ENCODE results near the gene DHX58.

DHX58 gene

DNA sequence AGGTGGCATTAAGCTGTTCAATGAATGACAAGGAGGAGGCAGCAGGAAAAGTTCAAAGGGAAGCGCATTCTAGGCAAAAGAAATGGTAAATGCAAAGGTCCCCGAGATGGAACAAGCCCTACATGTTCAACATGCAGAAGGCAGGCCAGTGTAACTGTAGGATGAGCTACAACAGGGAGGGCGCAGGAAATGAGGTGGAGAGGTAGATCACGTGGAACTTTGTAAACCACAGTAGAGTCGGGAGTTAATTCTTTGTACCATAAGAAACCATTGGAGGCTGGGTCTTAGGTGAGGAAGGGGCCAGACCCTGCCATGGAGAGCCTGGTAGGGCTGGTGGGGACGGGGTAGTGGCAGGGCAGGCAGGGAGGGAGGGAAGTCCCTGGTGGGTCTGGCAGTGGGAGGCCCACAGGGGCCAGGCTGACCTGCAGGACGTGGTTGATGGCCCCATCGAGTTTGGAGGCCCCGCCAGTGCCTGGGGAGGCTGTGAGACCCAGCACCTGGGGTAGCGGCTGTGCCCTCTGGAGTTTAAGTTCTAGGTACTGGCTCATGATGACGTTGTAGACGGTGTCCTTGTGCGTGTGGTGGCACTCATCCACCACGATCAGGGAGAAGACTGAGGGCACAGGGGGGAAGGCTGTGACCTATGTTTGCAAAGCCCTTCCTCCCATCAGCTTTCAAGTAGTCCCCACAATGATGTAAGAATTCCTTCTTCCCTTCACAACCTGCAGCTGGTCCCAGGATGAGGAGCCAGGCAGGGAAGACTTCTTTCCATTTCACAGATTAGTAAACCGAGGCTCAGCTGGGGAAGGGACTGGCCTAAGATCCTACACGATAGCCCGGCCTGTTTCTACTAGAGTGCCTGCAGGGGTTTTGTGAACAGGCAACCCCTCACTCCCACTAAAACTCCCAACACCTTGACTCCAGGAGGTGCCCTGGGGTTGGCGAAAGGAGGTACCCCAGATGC, 1.9 kb downstream of the DHX58 start:
- DNase-seq (ENCODE audit: low spot score): no peak

- no peak for DNase-seq (ENCODE audit: low spot score)
Measured at GRCh38 chr17:42109086-42109485, 3.4 kb downstream of the DHX58 start.

- peak; percentile 66 for DNase-seq (ENCODE audit: low spot score)
Measured at GRCh38 chr17:42107597-42108576, 4.6 kb downstream of the DHX58 start.

- no peak for DNase-seq (ENCODE audit: low spot score)
Measured at GRCh38 chr17:42107124-42107523, 5.4 kb downstream of the DHX58 start.

DNA sequence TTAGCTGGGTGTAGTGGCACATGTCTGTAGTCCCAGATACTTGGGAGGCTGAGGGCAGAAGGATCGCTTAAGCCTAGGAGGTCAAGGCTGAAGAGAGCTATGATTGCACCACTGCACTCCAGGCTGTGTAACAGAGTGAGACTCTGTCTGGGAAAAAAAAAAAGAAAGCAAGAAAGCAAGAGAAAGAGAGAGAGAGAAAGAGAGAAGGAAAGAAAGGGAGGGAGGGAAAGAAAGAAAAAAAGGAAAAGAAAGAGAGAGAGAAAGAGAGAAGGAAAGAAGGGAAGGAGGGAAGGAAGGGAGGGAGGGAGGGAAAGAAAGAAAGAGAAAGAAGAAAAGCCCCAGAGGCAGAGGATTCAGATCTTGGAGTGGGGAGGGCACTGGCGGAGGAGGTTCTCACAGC, 6.5 kb downstream of the DHX58 start:
- no peak for DNase-seq (ENCODE audit: low spot score)

GRCh38 chr17:42104264-42104663, 8.2 kb downstream of the DHX58 start:
- no peak for DNase-seq (ENCODE audit: low spot score)

DNA sequence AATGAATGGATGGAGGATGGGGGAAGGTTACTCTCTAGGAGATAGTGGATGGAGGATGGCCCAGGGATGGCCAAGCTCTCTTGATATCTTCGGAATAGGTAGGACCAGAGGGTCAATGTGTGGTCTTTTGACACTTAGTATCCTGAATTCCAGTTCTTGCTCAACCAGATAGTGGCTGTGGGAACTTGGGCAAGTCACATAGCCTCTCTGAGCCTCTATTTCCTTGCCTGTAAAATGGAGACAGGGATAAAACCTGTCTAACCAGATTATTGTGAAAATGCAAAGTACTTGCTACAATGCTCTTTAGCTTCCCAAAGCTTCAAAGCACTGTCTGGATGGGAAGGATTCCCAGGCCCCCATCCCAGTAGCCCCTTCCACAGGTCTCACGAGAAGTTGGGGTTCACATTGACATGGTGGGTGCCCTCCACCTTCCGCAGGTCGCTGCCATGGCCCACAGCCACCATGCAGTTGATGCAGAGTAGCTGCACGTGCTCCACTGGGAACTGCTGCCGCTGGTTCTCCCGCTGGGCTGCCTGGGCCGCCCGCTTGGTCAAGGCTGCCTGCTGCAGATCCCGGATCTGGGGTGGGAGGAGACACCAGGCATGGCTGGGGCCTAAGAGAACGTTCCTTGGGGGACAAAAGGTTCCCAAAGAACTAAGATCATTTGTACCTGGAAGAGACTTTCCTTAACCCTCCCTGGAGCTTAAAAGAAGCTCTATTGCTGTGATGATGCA, 9.1 kb downstream of the DHX58 start:
- no peak for DNase-seq (ENCODE audit: low spot score)

DNA sequence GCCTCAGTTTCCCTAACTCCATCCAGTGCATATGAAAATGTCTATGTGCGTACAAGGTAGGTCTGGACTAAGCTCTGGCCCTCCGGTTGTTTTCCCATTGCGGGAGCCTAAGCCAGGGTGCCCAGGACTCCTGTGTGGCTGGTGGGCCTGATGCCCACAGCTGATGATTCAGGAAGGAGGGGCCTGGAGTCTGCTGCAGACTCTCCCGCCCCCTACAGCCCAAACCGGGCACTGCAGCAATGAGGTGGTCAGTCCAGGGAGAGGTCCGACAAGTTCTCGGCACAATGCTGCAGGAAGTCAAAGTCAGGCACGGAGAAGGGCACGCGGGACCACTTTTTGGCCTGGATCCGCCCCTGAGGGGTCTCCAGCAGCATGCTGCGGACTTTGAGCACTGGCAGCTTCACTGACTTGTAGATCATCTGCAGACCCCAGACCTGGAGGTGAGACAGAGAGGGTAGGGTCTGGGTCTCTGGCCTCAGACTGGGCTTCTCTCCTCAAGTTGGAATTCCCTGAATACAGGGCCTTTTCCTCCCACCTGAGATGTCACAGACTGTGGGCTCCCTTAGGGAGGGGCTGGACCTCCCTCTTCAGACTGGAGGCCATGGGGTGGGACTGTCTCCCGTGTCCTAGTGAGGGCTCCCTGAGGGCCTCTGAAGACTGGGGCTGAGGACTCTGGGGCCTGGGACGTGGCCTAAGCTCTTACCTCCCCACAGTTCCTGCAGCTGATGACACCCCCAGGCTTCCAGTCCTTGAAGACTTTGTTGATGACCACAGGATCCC, 10.8 kb downstream of the DHX58 start:
- peak; percentile 42 for DNase-seq (ENCODE audit: low spot score)

DNA sequence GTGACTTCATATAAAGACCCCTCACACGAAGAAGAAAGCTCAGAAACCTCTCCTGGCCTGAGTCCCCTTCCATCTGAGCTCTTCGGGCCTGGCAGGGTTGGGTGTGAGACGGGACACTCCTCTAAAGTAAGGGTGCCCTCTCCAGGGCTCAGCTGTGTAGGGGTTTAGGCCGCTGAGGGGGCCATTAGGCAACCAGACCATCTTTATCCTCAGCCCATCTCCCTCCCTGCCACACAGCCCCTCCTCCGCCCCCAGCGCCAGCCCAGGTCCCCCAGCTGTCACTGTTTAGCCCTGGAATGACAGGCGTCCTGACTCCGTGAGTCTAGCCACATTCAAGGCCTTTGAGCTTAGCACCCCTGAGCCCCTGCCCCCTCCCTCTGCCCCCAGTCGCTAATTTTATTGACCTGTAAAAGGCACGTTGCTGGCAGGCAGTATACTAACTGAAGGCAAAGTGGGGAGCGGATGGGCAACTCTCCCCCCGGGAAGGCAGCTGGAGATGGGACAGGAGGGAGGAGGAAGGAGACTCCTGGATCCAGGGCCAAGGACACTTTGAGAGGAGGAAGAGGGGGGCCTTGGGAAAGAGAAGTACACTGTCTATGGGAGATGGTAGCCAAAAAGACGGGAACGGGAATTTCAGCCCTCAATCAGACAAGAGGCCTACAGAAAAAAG, 13.6 kb downstream of the DHX58 start:
- DNase-seq (ENCODE audit: low spot score): no peak

DNA sequence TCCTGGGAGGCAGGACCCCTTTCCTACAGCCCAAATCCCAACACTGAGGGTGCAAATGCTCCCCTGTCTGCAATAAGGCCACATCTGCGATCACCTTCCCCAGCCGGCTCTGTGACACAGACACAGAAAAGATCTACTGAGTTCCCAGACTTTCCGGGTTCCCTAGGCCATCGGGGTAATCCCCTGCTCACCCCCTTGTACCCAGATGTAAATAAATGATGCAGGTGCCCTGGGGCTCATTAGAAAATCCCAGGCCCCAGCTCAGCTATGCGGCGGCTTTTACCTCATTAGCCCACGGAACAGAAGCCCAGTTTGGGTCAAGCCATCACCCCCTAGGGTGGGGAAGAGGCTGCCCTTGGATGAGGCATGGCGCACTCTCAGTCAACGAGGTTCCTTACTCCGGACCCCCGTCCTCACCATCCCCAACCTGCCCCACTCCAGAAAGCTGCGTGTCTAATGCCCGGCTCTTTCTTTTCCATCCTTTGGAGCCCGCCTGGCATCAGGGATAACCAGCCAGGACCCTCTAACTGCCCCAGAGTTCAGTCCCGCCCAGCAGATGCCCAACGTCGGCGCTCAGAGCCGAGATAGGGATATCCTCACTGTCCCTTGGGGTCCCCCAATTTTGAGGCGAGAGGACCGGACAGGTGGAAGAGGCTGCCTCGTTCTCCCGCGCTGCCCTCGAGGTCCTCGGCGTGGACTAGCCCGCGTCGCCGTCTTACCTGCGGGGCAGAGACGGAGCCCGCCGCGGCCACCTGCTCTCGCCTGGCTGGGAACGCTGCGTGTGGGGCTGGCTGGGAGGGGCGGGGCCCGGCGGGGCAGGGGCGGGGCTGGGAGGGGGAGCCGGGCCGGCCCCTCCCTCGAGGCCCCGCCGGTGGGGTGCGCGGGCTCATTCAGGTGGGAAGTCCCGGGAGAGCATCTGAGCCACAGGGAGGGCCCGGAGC, 14.6 kb downstream of the DHX58 start, which contains the start of gene ZNF385C:
Gene ZNF385C (minus strand): TSS at position 783 of the 941 bp plus-strand sequence. CDS start 35,417 bp downstream, outside the sequence.
- DNase-seq (ENCODE audit: low spot score): no peak

DNA sequence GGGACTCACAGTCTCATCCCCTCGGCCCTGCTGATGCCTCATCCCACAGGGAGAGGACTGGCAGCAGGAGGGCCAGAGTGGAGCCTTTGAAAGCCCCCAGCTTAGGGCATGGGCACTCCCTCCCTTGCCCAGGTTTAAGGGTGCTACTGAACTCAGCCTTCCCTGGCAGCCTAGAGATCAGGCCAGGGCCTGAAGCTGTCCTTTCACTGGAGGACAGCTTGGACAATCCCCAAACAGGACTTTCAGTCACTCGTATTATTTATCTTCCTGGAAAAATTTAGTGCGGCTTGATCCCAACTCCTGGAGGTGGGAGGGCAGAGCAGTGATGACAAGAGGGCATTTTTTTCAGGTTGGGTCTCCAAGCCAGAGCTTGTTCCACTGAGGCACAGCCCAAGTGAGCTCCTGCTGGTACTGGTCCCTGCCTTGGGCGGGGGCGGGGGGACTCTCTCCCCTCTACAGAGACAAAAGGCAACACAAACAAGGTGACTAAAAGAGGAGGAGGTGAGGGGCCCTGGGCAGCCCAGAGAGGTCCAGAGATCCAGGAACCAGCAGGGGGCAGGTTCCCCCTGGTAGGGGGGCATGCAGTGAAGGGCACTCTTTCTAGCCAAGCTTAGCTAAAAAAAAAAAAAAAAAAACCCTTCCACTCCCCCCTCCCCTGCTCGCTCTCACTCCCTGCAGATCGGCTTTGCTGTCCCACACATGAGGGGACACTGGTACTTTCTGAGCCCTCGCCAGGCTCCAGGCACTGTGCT, 16.0 kb downstream of the DHX58 start:
- DNase-seq (ENCODE audit: low spot score): no peak

GRCh38 chr17:42094375-42095069, 18.0 kb downstream of the DHX58 start:
- DNase-seq (ENCODE audit: low spot score): no peak

DNA sequence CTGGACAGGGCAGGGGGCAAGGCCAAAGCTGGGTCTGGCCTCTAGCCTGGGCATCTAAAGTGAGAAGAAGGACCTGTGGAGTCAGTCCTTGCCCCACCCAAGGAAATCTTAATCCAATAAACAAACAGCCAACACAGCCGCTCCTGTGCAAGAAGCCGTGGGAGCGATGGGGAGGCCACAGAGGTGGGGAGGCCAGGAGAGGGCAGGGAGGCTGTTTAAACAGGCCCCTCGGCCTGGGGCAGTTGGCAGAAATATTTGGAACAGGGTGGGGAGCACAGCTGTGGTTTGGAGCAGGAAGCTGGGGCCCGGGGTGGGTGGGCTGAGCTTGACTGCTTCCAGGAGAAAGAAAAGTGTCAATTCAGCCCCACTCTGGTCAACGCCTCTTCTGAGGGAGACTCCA, 19.6 kb downstream of the DHX58 start:
- no peak for DNase-seq (ENCODE audit: low spot score)

DNA sequence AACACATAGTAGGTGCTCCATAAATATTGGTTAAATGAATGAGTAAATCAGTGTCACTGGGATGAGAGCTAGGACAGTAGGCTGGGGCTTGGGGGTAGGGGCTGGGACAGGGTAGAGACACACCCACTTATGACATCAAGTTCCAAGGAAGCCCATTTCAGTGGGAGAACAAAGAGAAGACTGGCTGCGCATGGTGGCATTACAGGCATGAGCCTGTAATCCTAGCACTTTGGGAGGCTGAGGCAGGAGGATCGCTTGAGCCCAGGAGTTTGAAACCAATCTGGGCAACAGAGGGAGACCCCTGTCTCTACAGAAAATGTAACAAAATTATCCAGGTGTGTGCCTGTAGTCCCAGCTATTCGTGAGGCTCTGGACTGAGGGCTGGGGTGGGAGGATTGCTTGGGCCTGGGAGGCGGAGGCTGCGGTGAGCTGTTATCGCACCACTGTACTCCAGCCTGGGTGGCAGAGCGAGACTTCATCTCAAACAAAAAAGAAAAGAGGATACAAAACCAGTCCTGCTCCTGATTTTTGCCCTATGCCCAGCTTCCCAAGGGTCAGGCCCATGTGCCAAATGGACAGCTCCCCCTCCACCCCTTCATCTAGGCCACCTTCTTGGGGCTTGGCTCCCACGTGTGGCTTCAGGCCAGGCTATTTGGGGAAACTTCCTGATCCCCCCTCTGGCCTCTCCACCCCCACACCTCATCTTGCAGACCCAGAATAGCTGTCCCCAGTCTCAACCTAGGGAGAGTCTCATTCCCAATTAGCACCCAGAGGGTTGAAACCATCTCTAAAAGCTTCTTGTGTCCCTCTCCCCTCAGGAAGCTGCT, 21.3 kb downstream of the DHX58 start:
- no peak for DNase-seq (ENCODE audit: low spot score)

DNA sequence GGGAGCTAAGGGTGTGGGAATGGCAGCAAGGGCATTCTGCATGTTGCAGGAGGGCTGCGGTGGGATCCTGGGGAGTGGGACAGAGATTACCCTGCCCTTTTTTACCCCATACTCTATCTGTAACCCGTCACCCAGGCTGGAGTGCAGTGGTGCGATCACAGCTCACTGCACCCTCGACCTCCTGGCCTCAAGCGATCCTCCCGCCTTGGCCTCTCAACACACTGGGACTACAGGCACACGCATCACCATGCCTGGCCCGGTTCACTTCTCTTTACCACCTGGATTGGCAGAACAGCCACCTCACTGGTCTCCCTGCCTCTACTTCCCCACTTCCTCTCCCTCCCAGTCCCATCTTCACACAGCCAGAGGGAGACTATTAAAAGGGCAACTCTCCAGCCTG, 23.8 kb downstream of the DHX58 start:
- DNase-seq (ENCODE audit: low spot score): no peak

DNA sequence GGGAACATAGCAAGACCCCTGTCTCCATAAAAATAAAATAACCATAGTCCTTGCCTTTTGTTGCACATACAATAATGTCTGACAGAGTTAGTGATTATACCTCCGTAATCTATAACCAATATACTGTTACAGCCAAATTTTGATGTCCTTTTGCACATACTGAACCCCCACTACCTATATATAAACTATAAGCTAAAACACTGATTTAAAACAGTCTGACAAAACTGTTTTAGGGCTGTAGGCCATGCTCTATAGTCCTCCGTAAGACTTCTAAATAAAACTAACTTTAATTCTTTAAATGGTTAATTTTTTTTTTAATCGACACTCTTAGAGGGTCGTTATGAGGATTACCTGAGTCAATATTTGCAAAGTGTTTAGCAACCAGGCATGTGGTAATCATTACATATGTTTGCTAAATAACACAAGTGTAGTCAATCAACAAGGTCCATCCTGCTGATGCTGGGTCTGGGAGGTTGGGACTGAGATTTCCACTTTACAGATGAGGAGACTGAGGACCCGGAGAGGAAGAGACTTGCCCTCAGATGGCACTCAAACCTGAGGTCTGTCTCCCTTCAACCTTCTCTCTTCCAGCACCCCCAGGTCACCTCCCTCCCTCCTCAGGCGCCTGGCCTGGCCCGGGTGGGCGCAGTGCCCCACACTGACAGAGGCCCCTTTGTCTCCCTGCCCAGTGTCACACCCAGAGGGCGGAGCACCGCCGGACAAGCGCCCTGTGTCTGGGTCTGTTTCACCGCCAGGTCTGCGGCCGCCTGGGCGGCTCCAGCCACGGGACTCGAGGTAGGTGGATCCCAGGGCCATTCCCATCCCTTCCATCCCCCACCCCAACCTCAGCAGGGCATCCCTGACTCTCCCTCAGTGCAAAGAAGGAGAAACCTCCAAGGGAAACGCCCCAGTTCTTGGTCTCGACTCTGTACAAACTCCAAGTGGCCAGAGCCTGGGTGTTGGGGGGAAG, 24.5 kb downstream of the DHX58 start:
- peak; percentile 27 for DNase-seq (ENCODE audit: low spot score)

Data from putamen (tissue), 1 donor.